AG08396 (cell line): ENCODE measurements around the gene SERTAD4.

Experiments used
- DNase-seq: peaks from one replicate; pipeline ENCODE4 v3.0.0; 2012; ENCODE audit warnings: low spot score, mixed read lengths

SERTAD4 gene

DNA sequence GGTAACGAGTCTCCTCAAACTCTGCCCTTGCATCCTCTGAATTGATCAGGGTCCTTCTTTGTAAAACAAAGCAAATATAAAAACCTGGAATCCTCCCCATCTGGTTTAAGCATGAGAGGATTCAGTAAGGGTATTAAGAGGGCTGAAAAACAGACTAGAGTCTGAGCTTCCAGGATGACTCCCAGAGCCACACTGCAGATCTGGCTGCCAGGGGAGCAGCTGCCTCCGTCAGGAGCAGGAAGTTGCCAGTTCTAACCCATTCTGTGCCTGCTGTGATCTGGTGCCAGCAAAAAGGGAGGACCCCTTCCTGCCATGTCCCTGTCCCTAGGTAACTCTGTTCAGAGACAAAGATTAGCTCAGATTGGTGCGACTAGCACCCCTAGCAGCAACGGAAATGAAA is 27.5 kb downstream of the SERTAD4 start:
- no peak for DNase-seq

DNA sequence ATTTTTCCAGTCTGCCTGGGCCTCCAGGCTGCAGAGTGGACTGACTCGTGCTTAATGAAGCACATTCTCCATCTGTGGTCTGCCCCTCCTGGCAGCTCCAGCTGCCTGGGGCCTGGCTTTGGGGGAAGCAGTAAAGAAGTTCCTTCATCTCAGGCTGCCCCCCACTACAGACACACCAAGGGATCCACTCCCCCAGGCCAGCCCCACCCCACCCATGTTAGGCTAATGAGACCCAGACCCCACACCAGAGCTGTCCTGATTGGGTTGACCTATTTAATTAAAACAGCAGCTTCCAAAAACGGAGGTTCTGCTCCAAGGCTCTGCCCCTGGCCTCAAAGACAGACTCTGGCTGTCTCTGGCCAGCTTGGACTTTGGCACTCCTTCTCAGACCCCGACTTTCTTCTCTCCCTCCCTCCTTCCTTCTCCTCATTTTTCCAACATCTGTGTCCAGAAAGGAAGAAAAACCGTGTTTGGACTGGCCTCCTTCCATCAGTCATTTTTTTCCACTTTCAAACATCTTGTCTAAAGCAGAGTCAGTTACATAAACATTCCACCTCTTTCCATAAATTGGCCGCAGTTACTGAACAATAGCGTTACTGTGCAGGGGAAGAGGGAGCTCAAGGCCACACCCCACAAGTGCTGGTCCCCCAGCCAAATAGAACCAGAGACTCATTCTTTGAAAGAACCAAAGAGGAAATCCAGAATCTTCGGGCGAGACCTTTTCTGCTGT is 29.7 kb downstream of the SERTAD4 start:
- DNase-seq = peak; percentile 60

DNA sequence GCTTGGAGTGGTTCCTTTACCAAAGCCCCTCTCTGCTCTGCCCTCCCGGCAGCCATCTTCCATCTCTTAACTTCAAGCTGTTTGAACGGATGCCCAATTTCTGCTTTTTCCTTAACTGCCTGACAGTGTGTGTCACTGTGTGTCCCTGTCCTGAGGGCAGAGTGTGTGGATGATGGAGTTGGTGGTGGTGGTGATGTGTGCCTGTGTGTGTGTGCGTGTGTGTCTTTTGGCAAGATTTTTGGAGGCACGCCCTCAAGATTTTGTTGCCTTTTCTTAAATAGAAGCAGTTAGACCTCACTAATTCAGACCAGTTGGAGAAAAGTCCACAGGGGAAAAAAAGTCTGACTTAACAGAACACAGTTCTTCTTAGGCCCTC is 30.3 kb downstream of the SERTAD4 start:
- no peak for DNase-seq

DNA sequence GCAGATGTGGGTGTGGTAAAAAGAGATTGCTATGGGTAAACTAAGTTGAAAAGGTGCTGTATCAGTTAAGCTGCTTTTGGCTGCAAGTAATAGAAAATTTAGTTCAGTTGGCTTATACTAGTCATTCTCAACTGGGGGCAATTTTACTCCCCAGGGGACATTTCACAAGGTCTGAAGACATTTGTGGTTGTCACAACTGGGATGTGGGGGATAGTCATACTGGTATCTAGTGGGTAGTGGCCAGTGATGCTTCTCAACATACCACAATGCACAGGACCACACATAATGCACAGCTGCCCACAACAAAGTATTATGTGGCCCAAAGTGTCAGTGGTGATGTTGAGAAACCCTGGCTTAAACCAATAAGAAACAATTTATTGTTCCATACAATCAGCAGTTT is 31.4 kb downstream of the SERTAD4 start:
- DNase-seq = no peak

DNA sequence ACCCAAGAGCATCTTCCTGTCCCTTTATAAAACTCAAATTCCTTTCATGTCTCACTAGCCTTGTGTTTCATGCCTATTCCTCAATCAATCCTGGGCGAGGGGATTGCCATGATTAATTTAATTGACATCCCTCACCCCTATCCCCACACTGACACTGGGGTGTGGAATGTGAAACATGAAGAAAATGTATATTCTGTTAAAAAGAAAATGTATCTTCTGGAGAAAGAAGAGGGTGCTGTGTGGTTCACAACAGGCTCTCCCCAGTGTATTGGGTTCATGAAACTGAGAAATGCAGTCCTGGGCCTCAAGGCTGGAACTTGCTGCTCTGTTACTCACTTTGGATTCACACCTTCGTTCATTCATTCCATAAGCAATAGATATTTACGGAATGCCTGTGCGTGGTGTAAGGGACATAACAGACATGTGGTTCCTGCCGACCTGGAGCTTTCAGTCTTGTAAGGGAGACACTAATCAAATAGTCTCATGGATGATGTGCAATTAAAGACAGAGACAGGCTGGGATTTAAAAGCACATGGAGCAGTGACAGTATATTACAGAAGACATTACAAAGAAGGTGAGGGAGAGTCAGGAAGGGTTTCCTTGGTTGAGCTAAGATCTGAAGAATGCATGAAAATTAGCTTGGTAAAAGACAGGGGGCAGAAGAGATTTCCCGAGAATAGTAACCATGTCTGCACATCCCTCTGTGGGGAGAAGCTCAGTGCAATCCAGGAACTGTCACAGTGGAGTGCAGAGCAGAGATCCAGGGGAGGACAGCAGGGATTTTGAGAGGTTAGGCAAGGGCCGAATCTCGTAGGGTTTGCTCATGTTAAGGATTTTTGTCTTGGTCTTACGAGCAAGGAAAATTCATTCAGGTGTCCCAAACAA is 32.1 kb downstream of the SERTAD4 start:
- no peak for DNase-seq

DNA sequence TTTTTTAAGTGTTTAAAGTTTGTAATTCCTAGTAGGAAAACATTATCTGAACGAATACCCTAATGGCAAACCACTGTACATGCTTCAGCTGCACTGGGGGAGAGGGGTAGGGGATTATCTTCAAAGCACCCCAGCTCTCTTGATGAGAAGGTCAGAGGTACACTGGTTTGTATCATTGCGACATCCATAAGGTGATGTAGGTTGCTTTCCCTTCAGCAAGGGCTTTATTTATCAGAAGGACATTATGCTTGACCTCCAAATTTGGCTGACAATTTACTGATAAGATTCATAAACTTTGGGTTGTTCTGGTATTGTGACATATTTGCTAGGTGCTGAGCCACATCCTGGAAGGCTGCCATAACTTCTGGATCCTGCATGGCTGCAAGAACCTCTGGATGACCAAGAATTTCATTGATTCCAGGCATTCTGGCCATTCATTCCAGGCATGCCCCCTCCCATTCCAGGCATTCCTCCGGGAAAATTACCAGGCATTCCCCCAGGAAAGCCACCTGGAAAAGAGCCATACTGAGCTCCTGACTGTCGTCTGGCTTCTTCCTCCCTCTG is 32.9 kb downstream of the SERTAD4 start:
- DNase-seq = peak; percentile 63

DNA sequence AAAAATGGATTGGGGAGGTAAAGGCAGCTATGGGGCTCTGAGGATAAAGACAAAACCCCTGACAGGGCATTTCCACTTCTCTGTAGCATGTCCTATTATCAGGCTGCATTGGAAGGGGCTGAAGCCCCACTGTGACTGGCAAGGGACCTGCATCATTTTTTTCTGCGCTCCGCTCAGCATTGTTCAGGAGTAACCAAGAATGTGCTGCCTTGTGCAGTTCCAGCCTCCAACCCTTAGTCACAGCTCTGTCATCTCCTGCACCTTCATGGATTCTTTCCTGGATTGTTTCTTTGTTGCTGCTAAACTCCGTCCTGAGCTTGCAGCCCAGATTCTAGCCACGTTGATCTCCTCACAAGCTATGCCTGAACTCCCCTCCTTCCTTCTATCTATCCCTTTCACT is 37.4 kb downstream of the SERTAD4 start:
- no peak for DNase-seq

DNA sequence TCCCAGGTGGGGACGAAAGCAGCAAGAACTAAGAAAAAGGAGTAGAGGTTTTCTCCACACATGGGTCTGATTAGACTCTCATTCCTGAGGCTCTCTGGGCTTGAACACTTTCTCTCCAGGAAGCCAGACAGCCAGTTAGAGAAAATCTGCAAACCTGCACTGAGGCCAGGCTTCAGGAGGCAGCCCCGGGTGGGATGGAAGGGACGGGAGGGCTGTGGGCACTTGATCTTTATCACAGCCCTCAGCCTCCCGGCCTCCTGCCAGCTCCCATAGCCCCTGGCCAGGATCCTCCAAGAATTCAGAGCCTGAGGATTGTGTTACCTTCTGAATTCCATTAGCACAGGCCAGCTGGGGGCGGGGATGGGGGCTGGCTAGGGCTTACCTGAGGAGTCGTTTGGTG is 40.1 kb downstream of the SERTAD4 start:
- no peak for DNase-seq

DNA sequence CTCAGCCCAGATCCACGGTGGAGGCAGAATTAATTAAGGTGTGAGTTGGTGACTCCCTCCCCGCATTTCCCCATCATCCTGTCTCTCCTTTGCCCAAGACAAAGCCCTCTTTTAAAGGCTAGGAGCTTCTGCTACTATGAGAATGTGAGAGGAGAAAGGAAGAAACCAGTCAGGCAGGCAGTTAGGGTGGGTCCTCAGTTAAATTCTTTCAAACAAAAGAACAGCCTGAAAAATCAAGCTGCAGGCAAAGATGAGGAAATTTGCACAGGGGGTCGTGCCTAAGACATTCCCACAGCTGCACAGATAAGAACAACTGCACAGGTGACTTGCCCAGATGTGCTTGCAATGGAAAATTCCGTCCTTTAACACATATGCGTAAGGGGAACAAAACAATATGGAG is 47.6 kb downstream of the SERTAD4 start:
- no peak for DNase-seq

DNA sequence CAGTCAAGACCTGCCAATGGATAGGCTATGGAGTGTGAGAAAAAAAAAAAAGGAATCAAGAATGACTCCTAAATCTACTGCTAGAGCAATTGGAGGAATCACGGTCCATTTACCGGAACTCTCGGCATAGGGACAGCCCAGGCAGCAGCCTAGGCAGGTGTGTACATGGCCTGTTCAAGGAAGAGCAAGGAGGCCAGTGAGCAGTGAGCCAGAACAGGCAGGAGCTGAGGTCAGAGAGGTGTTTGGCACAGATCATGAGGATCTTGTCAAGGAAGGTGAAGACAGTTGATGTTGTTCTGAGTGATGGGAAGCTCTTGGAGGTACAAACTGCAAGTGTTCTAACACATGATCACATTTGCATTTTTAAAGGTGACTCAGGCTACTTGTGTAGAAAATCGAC is 55.5 kb downstream of the SERTAD4 start:
- DNase-seq = no peak

DNA sequence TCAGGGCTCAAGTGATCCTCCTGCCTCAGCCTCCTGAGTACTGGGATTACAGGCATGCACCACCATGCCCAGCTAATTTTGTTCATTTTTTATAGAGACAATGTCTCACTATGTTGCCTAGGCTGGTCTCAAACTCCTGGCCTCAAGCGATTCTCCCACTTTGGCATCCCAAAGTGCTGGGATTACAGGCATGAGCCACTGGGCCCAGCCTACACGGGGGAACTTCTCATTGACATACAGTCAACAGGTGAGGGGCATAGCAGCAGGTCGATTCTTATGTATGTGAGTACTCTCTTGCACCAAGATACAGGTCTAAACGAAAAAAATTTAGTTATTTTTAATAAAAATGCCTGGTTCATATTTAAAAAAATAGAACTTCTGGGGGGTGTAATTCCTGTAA is 56.7 kb downstream of the SERTAD4 start:
- no peak for DNase-seq

DNA sequence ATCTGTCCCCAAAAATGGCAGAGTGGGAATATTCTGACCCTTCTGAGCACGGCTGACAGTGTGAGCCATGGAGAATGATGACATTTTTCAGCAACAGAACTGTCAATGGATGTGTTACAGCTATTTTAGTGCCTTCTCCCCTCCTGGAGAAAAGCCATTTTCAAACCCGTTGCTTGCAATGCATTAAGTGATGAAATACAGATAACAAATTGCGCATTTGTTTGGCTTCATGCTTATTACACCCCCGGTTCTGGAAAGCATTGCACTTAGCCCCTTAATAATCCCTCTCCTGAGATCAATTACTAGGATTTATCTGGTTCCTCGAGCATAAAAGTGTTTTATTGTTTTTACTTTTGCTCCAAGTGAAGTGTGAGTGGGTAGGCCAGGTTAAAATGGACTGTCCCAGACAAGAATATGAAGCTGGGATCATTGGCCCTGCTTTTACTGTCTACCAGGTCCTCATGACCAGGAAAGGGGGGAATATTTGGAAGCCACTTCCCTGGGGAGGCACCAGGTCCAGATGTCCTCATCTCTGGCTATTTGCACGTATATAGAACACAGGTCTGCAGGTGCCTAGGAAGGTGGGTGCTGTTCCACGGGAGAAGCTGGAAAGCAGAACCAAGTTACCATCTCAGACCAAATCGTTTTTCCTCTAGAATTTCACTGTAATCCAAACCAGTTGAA is 58.6 kb downstream of the SERTAD4 start:
- DNase-seq = no peak

DNA sequence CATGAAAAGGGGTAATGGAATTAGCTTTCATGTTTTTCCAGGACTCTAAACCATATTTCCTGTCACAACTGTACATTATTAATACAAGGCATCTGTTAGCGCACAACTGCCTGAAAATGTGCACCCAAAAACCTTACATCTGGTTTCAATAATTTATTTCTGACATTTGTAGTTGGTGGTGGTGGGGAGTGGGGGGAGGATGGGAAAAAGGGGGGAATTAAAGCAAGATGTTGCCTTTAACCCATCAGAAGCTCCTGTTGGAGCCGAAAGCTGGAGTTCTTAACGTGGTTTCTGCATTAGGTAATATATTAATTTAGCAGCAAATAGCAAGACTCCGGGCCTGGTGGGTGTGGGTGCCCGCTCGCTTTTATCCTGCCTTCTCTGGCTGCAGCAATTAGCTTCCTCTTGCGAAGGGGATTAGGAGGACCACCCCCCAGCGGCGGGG is 59.2 kb downstream of the SERTAD4 start:
- peak; percentile 61 for DNase-seq

DNA sequence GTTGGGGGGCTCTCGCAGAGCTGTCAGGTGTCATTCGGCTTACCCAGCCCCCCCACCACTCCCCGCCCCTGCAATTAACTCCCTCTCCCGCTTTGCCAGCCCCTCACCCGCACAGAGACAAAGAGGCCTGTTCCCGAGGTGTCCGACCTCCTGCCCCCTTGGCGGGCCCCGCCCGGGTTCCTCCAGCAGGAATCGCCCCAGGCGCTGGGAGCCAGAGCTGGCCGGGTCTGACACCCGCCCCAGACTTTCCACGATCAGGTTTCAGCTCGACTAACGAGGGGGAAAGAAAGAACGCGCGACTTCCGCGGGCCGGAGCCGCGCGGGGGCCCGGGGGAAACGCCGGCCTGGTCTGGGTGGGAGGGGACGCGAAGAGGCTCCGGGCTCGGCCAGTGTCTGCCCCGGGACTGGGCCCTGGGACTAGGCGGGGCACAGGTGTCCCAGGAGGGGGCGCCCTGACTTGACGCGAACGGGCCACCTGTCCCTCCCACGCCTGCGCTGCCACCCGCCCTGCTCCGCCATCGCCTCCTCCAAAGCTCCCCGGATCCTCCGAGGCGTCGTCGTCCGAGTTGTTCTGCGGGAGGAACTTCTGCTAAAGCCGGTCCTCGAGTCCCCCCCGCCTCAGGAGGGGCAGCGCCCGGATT is 59.8 kb downstream of the SERTAD4 start:
- DNase-seq = peak; percentile 46

DNA sequence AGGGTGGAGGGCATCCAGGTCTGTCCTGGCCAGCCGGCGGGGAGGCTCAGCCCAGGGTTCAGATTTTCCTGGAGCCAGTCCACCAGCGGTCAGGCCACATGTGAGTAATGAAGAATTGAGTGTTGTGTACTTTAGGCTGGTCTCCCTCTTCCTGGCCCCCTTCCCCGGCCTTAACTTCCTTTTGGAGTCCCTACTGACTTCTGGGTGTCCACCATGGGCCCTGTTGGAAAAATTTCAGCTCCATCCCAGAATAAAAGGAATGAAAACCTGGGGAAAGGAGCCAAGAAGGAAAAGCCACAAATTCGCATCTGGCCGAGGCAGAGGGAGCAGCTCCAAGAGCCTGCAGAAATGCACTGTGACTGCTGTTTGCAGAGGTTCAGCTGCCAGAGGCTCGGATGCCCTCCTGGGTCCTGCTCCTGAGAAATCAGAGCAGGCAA is 60.6 kb downstream of the SERTAD4 start:
- DNase-seq = peak; percentile 75

DNA sequence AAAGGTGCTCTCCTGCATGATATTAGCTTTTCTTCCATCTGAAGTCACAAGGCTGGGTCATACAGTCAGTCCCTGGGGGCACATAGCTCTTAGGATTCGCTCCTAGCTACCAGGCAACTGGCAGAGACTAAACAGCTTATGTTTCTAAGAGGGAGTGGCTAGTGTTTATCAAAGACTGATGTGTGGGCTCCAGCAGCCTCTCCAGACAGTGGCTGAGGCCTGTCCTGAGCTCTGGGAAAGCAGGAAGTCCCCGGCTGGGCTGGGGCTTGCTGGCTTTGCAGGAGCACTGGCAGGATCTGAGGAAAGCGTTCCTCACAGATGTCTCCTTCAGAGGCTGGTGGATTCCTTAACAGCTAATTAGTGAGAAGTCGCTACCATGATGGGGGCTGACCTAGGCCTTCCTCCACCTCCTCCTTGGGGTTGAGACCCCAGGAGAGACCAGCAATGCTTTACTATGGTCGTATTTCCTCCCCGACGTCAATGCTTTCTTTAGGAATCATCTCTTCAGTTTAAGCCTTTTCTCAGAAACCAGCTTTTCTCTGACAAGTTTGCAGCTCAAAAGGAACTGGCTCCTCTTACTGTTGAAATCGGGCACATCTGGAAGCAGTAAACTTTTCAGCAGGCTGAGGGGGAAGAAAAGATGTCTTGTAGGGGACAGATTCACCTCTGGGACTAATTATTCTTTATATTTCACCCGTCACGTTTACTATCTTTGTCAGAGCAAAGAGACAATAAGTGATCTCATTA is 62.6 kb downstream of the SERTAD4 start:
- peak; percentile 39 for DNase-seq
